K562 (cell line): ENCODE measurements around the gene EVA1A. TPM values are rescaled to one million over a fixed set of nuclear protein-coding genes. Genes with fewer than 3 reads are reported as not detected.

ENCODE experiments used
- ATAC-seq: fragments of 200-7000 bp; cut with Tn5 transposase; 3 replicates; pipeline ENCODE4 v1.9.1; 2020; ENCODE audit warnings: moderate library complexity
- BruUV-seq: library from RNA; stranded (reverse); fragments of 400-500 nt; replicated peaks from 2 replicates; lab custom pipeline; 2021; lab: Mats Ljungman, UMichigan
- CTCF ChIA-PET: fragments of 300-600 bp; formaldehyde crosslinking; extraction: SDS; loops from one replicate; lab custom pipeline; 2021; ENCODE audit warnings: low intra/inter-chr PET ratio; lab: Yijun Ruan, JAX
- POLR2A ChIA-PET: fragments of 300-600, 350-650 bp; sonication (Branson Sonifier 250); formaldehyde crosslinking; extraction: SDS; loops from one replicate; lab custom pipeline; 2021; ENCODE audit warnings: antibody characterized with exemption, inconsistent platforms; lab: Yijun Ruan, JAX
- DNase-seq, 4 experiments: peaks; one replicate each; pipeline versions ENCODE4 v3.0.0 to v3.0.0-alpha.2; 2011 to 2018; ENCODE audit warnings: low spot score in 3 of 4, mixed read lengths in 3 of 4; ENCODE audit errors: extremely low read depth in 1 of 4
- FAIRE-seq: peaks from 2 replicates; lab custom pipeline; 2011; peaks lifted over from hg19 to GRCh38; lab: Jason Lieb, UNC
- H2AFZ ChIP-seq: 2 replicates; pipeline ENCODE4 v1.6.0; 2011; ENCODE audit warnings: low read depth, low read length, control low read depth, inconsistent platforms
- H3K27ac ChIP-seq: fragments of 200-600 bp; 3 replicates; pipeline ENCODE4 v1.8.0; 2011; ENCODE audit warnings: low read depth, mild to moderate bottlenecking, control low read depth, inconsistent platforms, low read length, moderate library complexity, mixed read lengths; ENCODE audit errors: extremely low read depth
- H3K27me3 ChIP-seq, 2 experiments: fragments of 300-600 bp in 1 of 2; 2 replicates in 1 of 2; 3 replicates in 1 of 2; pipeline versions ENCODE4 v1.6.0 to v1.8.0; 2011; ENCODE audit warnings: inconsistent platforms in 2 of 2, low read length in 2 of 2, mild to moderate bottlenecking in 1 of 2, mixed read lengths in 1 of 2, moderate library complexity in 1 of 2; ENCODE audit not compliant: control insufficient read depth in 2 of 2, insufficient read depth in 2 of 2
- H3K36me3 ChIP-seq: fragments of 300-600 bp; 3 replicates; pipeline ENCODE4 v1.8.0; 2011; ENCODE audit warnings: mild to moderate bottlenecking, low read length, inconsistent platforms; ENCODE audit not compliant: control insufficient read depth, insufficient read depth
- H3K4me1 ChIP-seq, 2 experiments: fragments of 200-600 bp in 1 of 2; replicated peaks in 1 of 2; 2 replicates in 1 of 2; 3 replicates in 1 of 2; pipeline versions ENCODE4 v1.5.1 to v1.8.0; 2011; ENCODE audit warnings: inconsistent platforms in 2 of 2, low read length in 2 of 2, mild to moderate bottlenecking in 1 of 2, mixed read lengths in 1 of 2, moderate library complexity in 1 of 2; ENCODE audit not compliant: control insufficient read depth in 2 of 2, insufficient read depth in 2 of 2
- H3K4me2 ChIP-seq: 2 replicates; pipeline ENCODE4 v1.6.1; 2011; ENCODE audit warnings: low read length, control low read depth, inconsistent platforms, mixed read lengths; ENCODE audit not compliant: insufficient read depth
- H3K4me3 ChIP-seq: fragments of 200-600 bp; sonication (generic), shearing (Covaris generic); 2 replicates; pipeline ENCODE4 v1.5.1; 2016; ENCODE audit warnings: control low read depth, inconsistent platforms
- H3K79me2 ChIP-seq: fragments of 200-600 bp; 3 replicates; pipeline ENCODE4 v1.8.0; 2011; ENCODE audit warnings: low read length, inconsistent platforms; ENCODE audit not compliant: control insufficient read depth, insufficient read depth
- H3K9ac ChIP-seq, 2 experiments: 2 replicates each; pipeline versions ENCODE4 v1.6.0 to v1.6.1; 2011; ENCODE audit warnings: low read depth in 2 of 2, low read length in 2 of 2, control low read depth in 1 of 2, inconsistent platforms in 1 of 2, mild to moderate bottlenecking in 1 of 2, mixed read lengths in 1 of 2; ENCODE audit not compliant: insufficient read depth in 1 of 2
- H3K9me1 ChIP-seq: one replicate; pipeline ENCODE4 v1.6.0; 2011; ENCODE audit warnings: inconsistent platforms, mild to moderate bottlenecking, low read length, moderate library complexity; ENCODE audit not compliant: control insufficient read depth, insufficient read depth
- H3K9me3 ChIP-seq: replicated peaks from 2 replicates; pipeline ENCODE4 v1.5.1; 2011; ENCODE audit warnings: low read depth, low read length, inconsistent platforms; ENCODE audit not compliant: control insufficient read depth, insufficient read depth
- H4K20me1 ChIP-seq: replicated peaks from 2 replicates; pipeline ENCODE4 v1.6.1; 2011; ENCODE audit warnings: low read length, inconsistent platforms, mixed read lengths; ENCODE audit not compliant: control insufficient read depth, insufficient read depth
- CHCHD3 ChIP-seq: fragments of 250-450 bp; sonication (Bioruptor Pico); IDR thresholded peaks from 2 replicates; pipeline ENCODE4 v2.1.2; 2022; ENCODE audit warnings: mild to moderate bottlenecking
- CHD2 ChIP-seq: IDR thresholded peaks from 2 replicates; pipeline ENCODE4 v1.6.1; 2011; ENCODE audit warnings: low read depth, low read length
- HDAC1 ChIP-seq, 2 experiments: fragments of 450-650 bp; IDR thresholded peaks; 2 replicates each; pipeline ENCODE4 v1.6.1; 2016 to 2017; ENCODE audit warnings: inconsistent platforms in 1 of 2, mild to moderate bottlenecking in 1 of 2, moderate library complexity in 1 of 2
- TCF3 ChIP-seq: sonication (generic); formaldehyde crosslinking; IDR thresholded peaks from 2 replicates; pipeline ENCODE4 v1.4.0; 2020; ENCODE audit warnings: mild to moderate bottlenecking, missing genetic modification reagents
- TCFL5 ChIP-seq: fragments of 250-450 bp; sonication (Bioruptor Pico); conservative IDR thresholded peaks from 2 replicates; pipeline ENCODE4 v1.6.1; 2021; ENCODE audit warnings: mild to moderate bottlenecking, moderate library complexity, matching md5 sums
- ZNF263 ChIP-seq: sonication (generic); formaldehyde crosslinking; IDR thresholded peaks from 2 replicates; pipeline ENCODE4 v1.8.0; 2022; ENCODE audit warnings: mild to moderate bottlenecking, missing genetic modification reagents, borderline replicate concordance
- ZNF584 ChIP-seq: fragments of 200-800 bp; sonication (Bioruptor generic); IDR thresholded peaks from 2 replicates; pipeline ENCODE4 v1.6.1; 2016; ENCODE audit warnings: low read depth, mild to moderate bottlenecking, missing genetic modification characterization, missing compliant biosample characterization
- WGBS: fragments of 100-300 bp; shearing (Covaris generic); methylation state at CpG from one replicate; pipeline ENCODE4 v1.1.6; 2016; ENCODE audit warnings: low coverage, mixed read lengths; ENCODE audit not compliant: insufficient coverage; ENCODE audit errors: missing lambda C conversion rate; 5-methylcytosine and 5-hydroxymethylcytosine counted together
- in situ Hi-C: fragments of 300-500 bp; cut with MboI; formaldehyde crosslinking; loops from 4 replicates; pipeline ENCODE4 v1.15.0; 2018; ENCODE audit warnings: inconsistent platforms, mixed read lengths
- intact Hi-C: fragments of 100-400 bp; cut with micrococcal nuclease; formaldehyde crosslinking; loops from 2 replicates; pipeline ENCODE4 v1.14.2; 2022
- polyA plus RNA-seq, 8 experiments: library from polyadenylated mRNA; depleted of rRNA in 4 of 8; stranded (reverse) in 5 of 8; unstranded in 3 of 8; fragments of >200 nt; fragmentation: Nextera tagmentation in 2 of 8; fragmentation: Illumina TruSeq in 1 of 8; extraction: Ambion mirVana in 2 of 8; extraction: Trizol in 1 of 8; gene quantifications; 2 replicates each; pipeline versions ENCODE4 v1.2.1 to v1.2.3, GENCODE V29; 2011 to 2014; ENCODE audit warnings: inconsistent platforms in 1 of 8, missing spikeins in 1 of 8
- total RNA-seq, 7 experiments: library from RNA; depleted of rRNA in 6 of 7; stranded (reverse); fragments of >200 nt in 6 of 7; fragmentation: Illumina TruSeq in 2 of 7; extraction: Trizol in 2 of 7; gene quantifications; 2 replicates each; pipeline versions ENCODE4 v1.2.1 to v1.2.3, GENCODE V29; 2011 to 2021; ENCODE audit warnings: low replicate concordance in 1 of 7
- TF ChIP-seq, protein P1 (sequence below): fragments of 200-600 bp; sonication (generic); IDR thresholded peaks from one replicate; pipeline ENCODE4 v1.6.1; 2012; ENCODE audit warnings: mild to moderate bottlenecking, low read depth, low read length, inconsistent platforms
- TF ChIP-seq, protein P2 (sequence below), 2 experiments: fragments of 450-650 bp in 1 of 2; sonication (generic) in 1 of 2; formaldehyde crosslinking in 1 of 2; IDR thresholded peaks in 1 of 2; conservative IDR thresholded peaks in 1 of 2; 2 replicates each; pipeline versions ENCODE4 v1.6.1 to v1.8.1; 2016 to 2023; ENCODE audit warnings: mild to moderate bottlenecking in 2 of 2, moderate library complexity in 2 of 2, inconsistent platforms in 1 of 2, missing genetic modification reagents in 1 of 2

Gene EVA1A
- total and polyA plus RNA-seq, 9 of the 15 experiments (the other 6 are each of a cell fraction or from before 2014, with no cell fraction given), result not detected

DNA sequence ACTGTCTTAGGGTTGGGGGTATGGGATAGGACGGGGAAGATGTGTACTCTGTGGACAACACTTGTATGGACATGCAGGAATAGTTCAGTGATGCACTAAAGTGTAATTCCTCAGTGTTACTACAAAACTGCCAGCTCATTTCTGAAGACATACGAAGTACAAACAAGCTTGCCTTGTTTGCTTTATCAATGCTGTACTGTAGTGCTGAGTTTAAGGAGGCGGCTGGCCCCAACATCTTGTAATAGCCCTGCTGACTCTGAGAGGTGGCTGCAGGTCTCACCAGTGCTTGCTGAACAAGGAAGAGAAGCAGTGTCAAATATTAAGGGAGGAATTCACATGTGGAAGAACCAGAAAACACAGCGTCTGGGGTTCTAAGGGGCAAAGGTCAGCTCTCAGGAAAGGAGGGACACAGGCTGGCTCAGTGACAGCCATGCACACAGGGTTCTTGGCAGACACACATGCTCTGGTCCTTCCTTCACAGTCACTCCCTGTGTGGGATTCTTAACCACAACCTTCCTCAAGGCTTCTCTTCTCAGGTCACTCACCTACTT is 39.8 kb upstream of the EVA1A start:
- Histone ChIP-seq H3K27ac (no peak overlapping the region), H3K27me3 (0 out of 5 replicates have a peak, but pooled peaks cover 0 to under 1% of the 10 kb centered on the region in 2 experiments), H3K9me3 (no peaks in the 10 kb centered on the region; the same call in 1 of the 2 replicates), H3K9ac (no peak overlapping the region), H3K9me1 (no peaks in the 10 kb centered on the region), H3K79me2 (no peaks in the 10 kb centered on the region), H4K20me1 (no peaks in the 10 kb centered on the region), H2AFZ (no peak overlapping the region), H3K36me3 (no peaks in the 10 kb centered on the region), H3K4me2 (no peak overlapping the region), H3K4me1 (peaks cover 0 to 6% of the 10 kb centered on the region in 2 experiments; a peak in 1 of 5 replicates), H3K4me3 (no peak overlapping the region)
- DNase-seq, result no peak
- no peak for ATAC-seq
- no peak for FAIRE-seq
- BruUV-seq, result no TSS peak
- CTCF ChIA-PET, result no interaction called here
- 5% methylated on average over 4 of the region's 4 CpGs for WGBS
- intact Hi-C loops, result loop anchor here (10.0 kb wide), 2 partner anchors 286 to 526 kb away; no protein-coding TSS in a partner anchor
- in situ Hi-C loops, result loop anchor here (10.0 to 25.0 kb wide), 3 partner anchors 136 to 888 kb away; no protein-coding TSS in a partner anchor
- POLR2A ChIA-PET, result interaction anchor here (0.6 kb wide), 1 partner anchor 24 kb away, joined by 3 read pairs; no protein-coding TSS in a partner anchor
- no peak for TF ChIP-seq ZNF263
- no peak for TF ChIP-seq TCFL5 (CRISPR knock-in tag)
- TF ChIP-seq, protein P1, sequence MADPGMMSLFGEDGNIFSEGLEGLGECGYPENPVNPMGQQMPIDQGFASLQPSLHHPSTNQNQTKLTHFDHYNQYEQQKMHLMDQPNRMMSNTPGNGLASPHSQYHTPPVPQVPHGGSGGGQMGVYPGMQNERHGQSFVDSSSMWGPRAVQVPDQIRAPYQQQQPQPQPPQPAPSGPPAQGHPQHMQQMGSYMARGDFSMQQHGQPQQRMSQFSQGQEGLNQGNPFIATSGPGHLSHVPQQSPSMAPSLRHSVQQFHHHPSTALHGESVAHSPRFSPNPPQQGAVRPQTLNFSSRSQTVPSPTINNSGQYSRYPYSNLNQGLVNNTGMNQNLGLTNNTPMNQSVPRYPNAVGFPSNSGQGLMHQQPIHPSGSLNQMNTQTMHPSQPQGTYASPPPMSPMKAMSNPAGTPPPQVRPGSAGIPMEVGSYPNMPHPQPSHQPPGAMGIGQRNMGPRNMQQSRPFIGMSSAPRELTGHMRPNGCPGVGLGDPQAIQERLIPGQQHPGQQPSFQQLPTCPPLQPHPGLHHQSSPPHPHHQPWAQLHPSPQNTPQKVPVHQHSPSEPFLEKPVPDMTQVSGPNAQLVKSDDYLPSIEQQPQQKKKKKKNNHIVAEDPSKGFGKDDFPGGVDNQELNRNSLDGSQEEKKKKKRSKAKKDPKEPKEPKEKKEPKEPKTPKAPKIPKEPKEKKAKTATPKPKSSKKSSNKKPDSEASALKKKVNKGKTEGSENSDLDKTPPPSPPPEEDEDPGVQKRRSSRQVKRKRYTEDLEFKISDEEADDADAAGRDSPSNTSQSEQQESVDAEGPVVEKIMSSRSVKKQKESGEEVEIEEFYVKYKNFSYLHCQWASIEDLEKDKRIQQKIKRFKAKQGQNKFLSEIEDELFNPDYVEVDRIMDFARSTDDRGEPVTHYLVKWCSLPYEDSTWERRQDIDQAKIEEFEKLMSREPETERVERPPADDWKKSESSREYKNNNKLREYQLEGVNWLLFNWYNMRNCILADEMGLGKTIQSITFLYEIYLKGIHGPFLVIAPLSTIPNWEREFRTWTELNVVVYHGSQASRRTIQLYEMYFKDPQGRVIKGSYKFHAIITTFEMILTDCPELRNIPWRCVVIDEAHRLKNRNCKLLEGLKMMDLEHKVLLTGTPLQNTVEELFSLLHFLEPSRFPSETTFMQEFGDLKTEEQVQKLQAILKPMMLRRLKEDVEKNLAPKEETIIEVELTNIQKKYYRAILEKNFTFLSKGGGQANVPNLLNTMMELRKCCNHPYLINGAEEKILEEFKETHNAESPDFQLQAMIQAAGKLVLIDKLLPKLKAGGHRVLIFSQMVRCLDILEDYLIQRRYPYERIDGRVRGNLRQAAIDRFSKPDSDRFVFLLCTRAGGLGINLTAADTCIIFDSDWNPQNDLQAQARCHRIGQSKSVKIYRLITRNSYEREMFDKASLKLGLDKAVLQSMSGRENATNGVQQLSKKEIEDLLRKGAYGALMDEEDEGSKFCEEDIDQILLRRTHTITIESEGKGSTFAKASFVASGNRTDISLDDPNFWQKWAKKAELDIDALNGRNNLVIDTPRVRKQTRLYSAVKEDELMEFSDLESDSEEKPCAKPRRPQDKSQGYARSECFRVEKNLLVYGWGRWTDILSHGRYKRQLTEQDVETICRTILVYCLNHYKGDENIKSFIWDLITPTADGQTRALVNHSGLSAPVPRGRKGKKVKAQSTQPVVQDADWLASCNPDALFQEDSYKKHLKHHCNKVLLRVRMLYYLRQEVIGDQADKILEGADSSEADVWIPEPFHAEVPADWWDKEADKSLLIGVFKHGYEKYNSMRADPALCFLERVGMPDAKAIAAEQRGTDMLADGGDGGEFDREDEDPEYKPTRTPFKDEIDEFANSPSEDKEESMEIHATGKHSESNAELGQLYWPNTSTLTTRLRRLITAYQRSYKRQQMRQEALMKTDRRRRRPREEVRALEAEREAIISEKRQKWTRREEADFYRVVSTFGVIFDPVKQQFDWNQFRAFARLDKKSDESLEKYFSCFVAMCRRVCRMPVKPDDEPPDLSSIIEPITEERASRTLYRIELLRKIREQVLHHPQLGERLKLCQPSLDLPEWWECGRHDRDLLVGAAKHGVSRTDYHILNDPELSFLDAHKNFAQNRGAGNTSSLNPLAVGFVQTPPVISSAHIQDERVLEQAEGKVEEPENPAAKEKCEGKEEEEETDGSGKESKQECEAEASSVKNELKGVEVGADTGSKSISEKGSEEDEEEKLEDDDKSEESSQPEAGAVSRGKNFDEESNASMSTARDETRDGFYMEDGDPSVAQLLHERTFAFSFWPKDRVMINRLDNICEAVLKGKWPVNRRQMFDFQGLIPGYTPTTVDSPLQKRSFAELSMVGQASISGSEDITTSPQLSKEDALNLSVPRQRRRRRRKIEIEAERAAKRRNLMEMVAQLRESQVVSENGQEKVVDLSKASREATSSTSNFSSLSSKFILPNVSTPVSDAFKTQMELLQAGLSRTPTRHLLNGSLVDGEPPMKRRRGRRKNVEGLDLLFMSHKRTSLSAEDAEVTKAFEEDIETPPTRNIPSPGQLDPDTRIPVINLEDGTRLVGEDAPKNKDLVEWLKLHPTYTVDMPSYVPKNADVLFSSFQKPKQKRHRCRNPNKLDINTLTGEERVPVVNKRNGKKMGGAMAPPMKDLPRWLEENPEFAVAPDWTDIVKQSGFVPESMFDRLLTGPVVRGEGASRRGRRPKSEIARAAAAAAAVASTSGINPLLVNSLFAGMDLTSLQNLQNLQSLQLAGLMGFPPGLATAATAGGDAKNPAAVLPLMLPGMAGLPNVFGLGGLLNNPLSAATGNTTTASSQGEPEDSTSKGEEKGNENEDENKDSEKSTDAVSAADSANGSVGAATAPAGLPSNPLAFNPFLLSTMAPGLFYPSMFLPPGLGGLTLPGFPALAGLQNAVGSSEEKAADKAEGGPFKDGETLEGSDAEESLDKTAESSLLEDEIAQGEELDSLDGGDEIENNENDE, result no peak
- no peak for TF ChIP-seq TCF3 (CRISPR knock-in tag)
- TF ChIP-seq ZNF584 (CRISPR knock-in tag), result no peak
- TF ChIP-seq, protein P2, sequence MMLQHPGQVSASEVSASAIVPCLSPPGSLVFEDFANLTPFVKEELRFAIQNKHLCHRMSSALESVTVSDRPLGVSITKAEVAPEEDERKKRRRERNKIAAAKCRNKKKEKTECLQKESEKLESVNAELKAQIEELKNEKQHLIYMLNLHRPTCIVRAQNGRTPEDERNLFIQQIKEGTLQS (IDR thresholded peaks at IDR 0.05), result no peak
- TF ChIP-seq, protein P2 (CRISPR knock-in tag; conservative IDR thresholded peaks at IDR 0.05), result no peak
- no peak for TF ChIP-seq CHD2
- TF ChIP-seq HDAC1 (IDR thresholded peaks at IDR 0.05), result no peak
- TF ChIP-seq CHCHD3 (CRISPR knock-in tag), result no peak
